Dedifferentiated amniotic fluid mesenchymal stem cell (primary cell): ENCODE data around the gene CFAP54.

ENCODE experiments used
- DNase-seq: peaks from one replicate; pipeline ENCODE4 v3.0.0-alpha.2; 2016; ENCODE audit errors: extremely low spot score

CFAP54 gene

GRCh38 chr12:96822641-96823040 lies 333.3 kb downstream of the CFAP54 start:
- DNase-seq, result no peak

GRCh38 chr12:96824074-96824837 lies 334.9 kb downstream of the CFAP54 start:
- no peak for DNase-seq

- DNase-seq, result no peak
Observed at GRCh38 chr12:96824838-96825236, 335.5 kb downstream of the CFAP54 start.

GRCh38 chr12:96828169-96828789 lies 338.9 kb downstream of the CFAP54 start:
- DNase-seq, result no peak

- no peak for DNase-seq
Observed at GRCh38 chr12:96829354-96829753, 340.0 kb downstream of the CFAP54 start.

- no peak for DNase-seq
Observed at GRCh38 chr12:96831346-96831745, 342.0 kb downstream of the CFAP54 start.

- no peak for DNase-seq
Observed at GRCh38 chr12:96846293-96846692, 356.9 kb downstream of the CFAP54 start.

- DNase-seq, result no peak
Observed at GRCh38 chr12:96850676-96851075, 361.3 kb downstream of the CFAP54 start.

- no peak for DNase-seq
Observed at GRCh38 chr12:96858162-96858561, 368.8 kb downstream of the CFAP54 start.

GRCh38 chr12:96861656-96862055 lies 372.3 kb downstream of the CFAP54 start:
- no peak for DNase-seq

- no peak for DNase-seq
Observed at GRCh38 chr12:96862326-96862725, 372.9 kb downstream of the CFAP54 start.

GRCh38 chr12:96864335-96864734 lies 375.0 kb downstream of the CFAP54 start:
- no peak for DNase-seq

GRCh38 chr12:96866801-96867590 lies 377.6 kb downstream of the CFAP54 start:
- no peak for DNase-seq

GRCh38 chr12:96870946-96871345 lies 381.6 kb downstream of the CFAP54 start:
- DNase-seq, result no peak

- no peak for DNase-seq
Observed at GRCh38 chr12:96872961-96873360, 383.6 kb downstream of the CFAP54 start.

GRCh38 chr12:96874211-96874610 lies 384.8 kb downstream of the CFAP54 start:
- DNase-seq, result no peak

- no peak for DNase-seq
Observed at GRCh38 chr12:96876966-96877365, 387.6 kb downstream of the CFAP54 start.

- peak; percentile 51 for DNase-seq
Observed at GRCh38 chr12:96878704-96879103, 389.3 kb downstream of the CFAP54 start.

GRCh38 chr12:96879301-96879700 lies 389.9 kb downstream of the CFAP54 start:
- no peak for DNase-seq

- DNase-seq, result no peak
Observed at GRCh38 chr12:96880220-96880619, 390.8 kb downstream of the CFAP54 start.

GRCh38 chr12:96881608-96882007 lies 392.2 kb downstream of the CFAP54 start:
- no peak for DNase-seq

- DNase-seq, result peak; percentile 43
Observed at GRCh38 chr12:96882862-96883261, 393.5 kb downstream of the CFAP54 start.

- DNase-seq, result no peak
Observed at GRCh38 chr12:96883571-96883970, 394.2 kb downstream of the CFAP54 start.
